HEK293T (cell line): ENCODE measurements around the gene DEFB124.
"Not testable (repeated sequence)": the region's sequence is repeated elsewhere in the genome, so short reads cannot be mapped to it uniquely, and the experiment has no call there.

ENCODE experiments used
- CTCF ChIA-PET: fragments of 350-600 bp; formaldehyde crosslinking; extraction: SDS; loops from one replicate; lab custom pipeline; 2021; ENCODE audit warnings: antibody characterized with exemption, inconsistent platforms; lab: Yijun Ruan, JAX
- POLR2A ChIA-PET: fragments of 350-600 bp; formaldehyde crosslinking; extraction: SDS; loops from one replicate; lab custom pipeline; 2020; ENCODE audit warnings: antibody characterized with exemption, inconsistent platforms; lab: Yijun Ruan, JAX
- DNase-seq: peaks from one replicate; pipeline ENCODE4 v3.0.0; 2012; ENCODE audit warnings: mixed read lengths; ENCODE audit errors: extremely low spot score
- ARNT ChIP-seq: fragments of 450-650 bp; IDR thresholded peaks from 2 replicates; pipeline ENCODE4 v1.6.1; 2017; ENCODE audit warnings: mild to moderate bottlenecking
- BHLHE40 ChIP-seq: fragments of 450-650 bp; IDR thresholded peaks from 2 replicates; pipeline ENCODE4 v1.6.1; 2016; ENCODE audit warnings: mild to moderate bottlenecking, moderate library complexity, borderline replicate concordance
- CTBP1 ChIP-seq: fragments of 450-650 bp; IDR thresholded peaks from 2 replicates; pipeline ENCODE4 v1.6.1; 2016; ENCODE audit warnings: borderline replicate concordance
- ELF4 ChIP-seq: fragments of 450-650 bp; IDR thresholded peaks from 2 replicates; pipeline ENCODE4 v1.6.1; 2017; ENCODE audit warnings: antibody characterized with exemption
- FOXA1 ChIP-seq: fragments of 450-650 bp; IDR thresholded peaks from 2 replicates; pipeline ENCODE4 v1.6.1; 2016; ENCODE audit warnings: mild to moderate bottlenecking
- FOXK2 ChIP-seq: fragments of 450-650 bp; IDR thresholded peaks from 2 replicates; pipeline ENCODE4 v1.6.1; 2016; ENCODE audit warnings: mild to moderate bottlenecking
- FOXM1 ChIP-seq: fragments of 450-650 bp; IDR thresholded peaks from 2 replicates; pipeline ENCODE4 v1.6.1; 2017; ENCODE audit warnings: mild to moderate bottlenecking, borderline replicate concordance
- HDGF ChIP-seq: fragments of 450-650 bp; IDR thresholded peaks from 2 replicates; pipeline ENCODE4 v1.6.1; 2017; ENCODE audit warnings: antibody characterized with exemption, borderline replicate concordance
- L3MBTL2 ChIP-seq: fragments of 450-650 bp; conservative IDR thresholded peaks from 2 replicates; pipeline ENCODE4 v1.6.1; 2016; ENCODE audit warnings: mild to moderate bottlenecking
- LEF1 ChIP-seq: fragments of 450-650 bp; IDR thresholded peaks from 2 replicates; pipeline ENCODE4 v1.6.1; 2017; ENCODE audit warnings: mild to moderate bottlenecking, borderline replicate concordance
- NFRKB ChIP-seq: fragments of 450-650 bp; IDR thresholded peaks from 2 replicates; pipeline ENCODE4 v1.6.1; 2016; ENCODE audit warnings: mild to moderate bottlenecking, moderate library complexity
- PKNOX1 ChIP-seq: fragments of 450-650 bp; IDR thresholded peaks from 2 replicates; pipeline ENCODE4 v1.6.1; 2016
- SP1 ChIP-seq: fragments of 450-650 bp; IDR thresholded peaks from 2 replicates; pipeline ENCODE4 v1.6.1; 2017
- SUZ12 ChIP-seq: fragments of 450-650 bp; IDR thresholded peaks from 2 replicates; pipeline ENCODE4 v1.6.1; 2016; ENCODE audit warnings: mild to moderate bottlenecking
- TARDBP ChIP-seq: fragments of 450-650 bp; IDR thresholded peaks from 2 replicates; pipeline ENCODE4 v1.6.1; 2016
- ZNF384 ChIP-seq: fragments of 450-650 bp; IDR thresholded peaks from 2 replicates; pipeline ENCODE4 v1.6.1; 2016

The DEFB124 gene

GRCh38 chr20:31475472-31476293, 756 bp upstream of the DEFB124 start:
- no peak for DNase-seq
- CTCF ChIA-PET = no interaction called here
- POLR2A ChIA-PET = interaction anchor here (0.9 kb wide), 1 partner anchor 97 kb away, joined by 3 read pairs; no protein-coding TSS in a partner anchor
- TF ChIP-seq CTBP1 = no peak

- DNase-seq = no peak
- ChIA-PET CTCF (interaction anchor here (0.6 to 0.9 kb wide), 2 partner anchors 14 to 29 kb away, joined by 3 to 4 read pairs; no protein-coding TSS in a partner anchor), POLR2A (no interaction called here)
- TF ChIP-seq PKNOX1 = no peak
- TF ChIP-seq NFRKB = no peak
- TF ChIP-seq CTBP1 = no peak
- no peak for TF ChIP-seq FOXM1
- no peak for TF ChIP-seq L3MBTL2
- TF ChIP-seq SUZ12 = no peak
- TF ChIP-seq ZNF384 = no peak
- no peak for TF ChIP-seq SP1
- TF ChIP-seq TARDBP = no peak
- no peak for TF ChIP-seq ELF4
- TF ChIP-seq FOXK2 = no peak
- no peak for TF ChIP-seq LEF1
Measured at GRCh38 chr20:31474097-31474436, 860 bp downstream of the DEFB124 start.

- TF ChIP-seq TARDBP = no peak
- TF ChIP-seq FOXA1 = no peak
- TF ChIP-seq LEF1 = no peak
- no peak for TF ChIP-seq NFRKB
- no peak for TF ChIP-seq CTBP1
- POLR2A ChIA-PET = no interaction called here
- CTCF ChIA-PET = interaction anchor here (0.6 kb wide), 1 partner anchor 17 kb away, joined by 4 read pairs; no protein-coding TSS in a partner anchor
- no peak for DNase-seq
Measured at GRCh38 chr20:31473331-31474096, 1.4 kb downstream of the DEFB124 start.

GRCh38 chr20:31472395-31473330, 2.3 kb downstream of the DEFB124 start:
- TF ChIP-seq FOXM1 (no peak), NFRKB (no peak), CTBP1 (no peak), L3MBTL2 (no peak), ZNF384 (no peak), TARDBP (no peak), HDGF (no peak), LEF1 (no peak), PKNOX1 (no peak), SP1 (no peak), SUZ12 (no peak), FOXK2 (no peak), ELF4 (no peak), FOXA1 (no peak)
- no peak for DNase-seq
- CTCF ChIA-PET = interaction anchor here (0.6 kb wide), 1 partner anchor 18 kb away, joined by 4 read pairs; no protein-coding TSS in a partner anchor
- POLR2A ChIA-PET = no interaction called here

GRCh38 chr20:31470946-31471345, 4.0 kb downstream of the DEFB124 start:
- CTCF ChIA-PET, DNase-seq, POLR2A ChIA-PET: not testable (repeated sequence)

- TF ChIP-seq FOXK2 = no peak
- no peak for TF ChIP-seq TARDBP
- TF ChIP-seq FOXM1 = no peak
- no peak for TF ChIP-seq SP1
- no peak for TF ChIP-seq PKNOX1
- no peak for TF ChIP-seq SUZ12
- TF ChIP-seq ZNF384 = no peak
- TF ChIP-seq LEF1 = no peak
- TF ChIP-seq NFRKB = no peak
- TF ChIP-seq ARNT = no peak
- no peak for TF ChIP-seq ELF4
- TF ChIP-seq FOXA1 = no peak
- TF ChIP-seq CTBP1 = no peak
- no peak for TF ChIP-seq BHLHE40
- TF ChIP-seq L3MBTL2 = no peak
- DNase-seq = no peak
- POLR2A ChIA-PET = no interaction called here
- CTCF ChIA-PET = interaction anchor here (2.1 kb wide), 1 partner anchor 49 kb away, joined by 6 read pairs; no protein-coding TSS in a partner anchor
Measured at GRCh38 chr20:31454361-31454760, 20.6 kb downstream of the DEFB124 start.
